HT1080 (cell line): ENCODE data around the gene FNBP1. TPM values are rescaled to one million over a fixed set of nuclear protein-coding genes. Genes with fewer than 3 reads are reported as not detected.

Source experiments
- DNase-seq: peaks from one replicate; pipeline ENCODE4 v3.0.0-alpha.2; 2015; ENCODE audit warnings: low read depth
- total RNA-seq: library from RNA; depleted of rRNA; stranded (reverse); fragments of >200 nt; shearing (Covaris generic); gene quantifications from 2 replicates; pipeline ENCODE4 v1.2.3, GENCODE V29; 2014

The FNBP1 gene
- total RNA-seq, 1 experiment from 2014 or later = 18.4 TPM

DNA sequence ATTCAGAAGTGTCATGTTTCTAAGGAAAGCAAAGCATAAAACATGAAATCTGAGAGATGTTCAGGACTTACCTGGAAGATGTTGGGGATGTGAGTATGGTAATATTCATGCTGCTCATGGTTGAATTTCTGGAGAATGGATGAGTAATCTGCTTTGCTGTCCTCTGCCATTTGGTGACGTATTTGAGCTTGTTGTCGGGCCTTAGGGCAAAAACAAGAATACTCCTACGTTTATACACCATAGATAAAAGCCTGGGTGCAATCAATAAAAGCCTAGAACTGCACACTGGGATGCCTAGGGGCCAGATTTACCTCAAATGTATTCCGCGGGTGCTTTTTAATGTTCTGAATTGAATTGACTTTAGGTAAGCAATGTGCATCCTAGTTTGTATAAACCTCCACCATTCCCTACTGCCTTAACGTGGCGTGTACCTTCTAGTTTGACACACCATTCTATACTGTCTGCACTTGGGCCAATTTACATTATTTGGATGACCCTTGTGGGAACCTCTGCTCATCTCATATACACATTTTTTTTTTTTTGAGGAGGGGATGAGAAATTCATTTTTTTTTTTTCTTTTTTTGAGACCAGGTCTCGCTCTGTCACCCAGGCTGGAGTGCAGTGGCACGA lies 113.4 kb downstream of the FNBP1 start:
- DNase-seq = no peak

- no peak for DNase-seq
These were observed 119.4 kb downstream of the FNBP1 start for GRCh38 chr9:129923589-129923988.

DNA sequence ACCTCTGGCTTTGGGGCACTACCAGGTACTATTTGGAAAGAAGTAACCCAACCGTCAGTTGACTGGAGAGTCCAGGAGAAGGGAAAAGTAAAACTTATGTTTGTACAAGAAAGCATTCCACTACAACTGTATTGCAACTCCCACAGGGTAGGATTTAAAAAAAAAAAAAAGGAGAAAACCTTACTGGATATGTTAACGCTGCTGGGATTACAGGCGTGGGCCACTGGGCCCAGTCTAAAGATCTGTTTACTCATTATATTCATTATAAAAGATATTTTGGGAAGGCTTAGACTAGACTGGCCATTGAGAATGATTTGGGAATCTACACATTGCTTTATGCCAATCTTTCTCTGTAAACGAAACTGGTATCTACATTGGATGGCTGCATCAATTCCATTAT lies 121.1 kb downstream of the FNBP1 start:
- DNase-seq = no peak

GRCh38 chr9:129919841-129920240 lies 123.1 kb downstream of the FNBP1 start:
- DNase-seq = no peak

- DNase-seq = no peak
These were observed 123.7 kb downstream of the FNBP1 start for GRCh38 chr9:129919277-129919676.

DNA sequence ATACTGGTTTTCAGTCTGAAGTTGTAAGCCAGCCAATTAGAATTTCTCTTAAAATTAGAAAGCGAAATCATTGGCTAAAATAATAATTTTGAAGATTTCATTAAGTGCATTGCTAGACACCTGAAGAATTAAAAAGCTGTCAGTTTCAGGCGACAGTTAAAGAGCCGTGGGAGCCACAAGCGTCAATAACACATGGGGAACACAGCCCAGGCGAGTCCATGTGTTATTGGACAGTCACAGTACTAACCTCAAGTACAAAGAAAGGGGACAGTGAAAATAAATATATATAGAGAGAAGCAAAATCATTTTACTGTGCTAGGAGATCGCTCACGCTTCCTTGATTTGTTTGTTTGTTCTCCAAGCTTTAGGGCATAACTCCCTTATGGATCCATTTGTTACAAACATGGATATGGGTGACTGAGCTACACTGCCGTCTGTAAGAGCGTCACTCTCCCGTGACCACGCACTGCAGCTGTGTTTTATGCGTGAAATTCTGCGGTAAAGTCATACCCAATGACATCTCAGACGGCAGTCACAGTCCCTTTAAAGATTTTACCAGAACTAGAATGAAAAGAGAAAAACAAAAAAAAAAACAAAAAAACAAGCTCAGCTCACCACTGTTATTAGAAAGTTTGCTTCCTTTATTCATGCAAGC lies 124.6 kb downstream of the FNBP1 start:
- DNase-seq = no peak

- DNase-seq = no peak
These were observed 126.3 kb downstream of the FNBP1 start for GRCh38 chr9:129916707-129917106.

DNA sequence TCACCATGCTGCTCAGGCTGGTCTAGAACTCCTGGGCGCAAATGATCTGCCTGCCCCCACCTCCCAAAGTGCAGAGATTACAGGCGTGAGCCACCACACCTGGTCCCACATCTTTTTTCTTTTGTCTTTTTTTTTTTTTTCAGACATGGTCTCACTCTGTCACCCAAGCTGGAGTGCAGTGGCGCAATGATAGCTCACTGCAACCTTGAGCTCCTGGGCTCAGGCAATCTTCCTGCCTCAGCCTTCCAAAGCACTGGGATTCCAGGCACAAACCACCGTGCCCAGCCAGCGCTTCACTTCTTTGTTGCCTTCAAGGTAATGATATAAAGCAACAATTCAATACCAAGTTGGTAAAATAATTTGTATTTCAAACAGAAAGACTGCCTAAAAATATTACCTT lies 128.9 kb downstream of the FNBP1 start:
- no peak for DNase-seq

DNA sequence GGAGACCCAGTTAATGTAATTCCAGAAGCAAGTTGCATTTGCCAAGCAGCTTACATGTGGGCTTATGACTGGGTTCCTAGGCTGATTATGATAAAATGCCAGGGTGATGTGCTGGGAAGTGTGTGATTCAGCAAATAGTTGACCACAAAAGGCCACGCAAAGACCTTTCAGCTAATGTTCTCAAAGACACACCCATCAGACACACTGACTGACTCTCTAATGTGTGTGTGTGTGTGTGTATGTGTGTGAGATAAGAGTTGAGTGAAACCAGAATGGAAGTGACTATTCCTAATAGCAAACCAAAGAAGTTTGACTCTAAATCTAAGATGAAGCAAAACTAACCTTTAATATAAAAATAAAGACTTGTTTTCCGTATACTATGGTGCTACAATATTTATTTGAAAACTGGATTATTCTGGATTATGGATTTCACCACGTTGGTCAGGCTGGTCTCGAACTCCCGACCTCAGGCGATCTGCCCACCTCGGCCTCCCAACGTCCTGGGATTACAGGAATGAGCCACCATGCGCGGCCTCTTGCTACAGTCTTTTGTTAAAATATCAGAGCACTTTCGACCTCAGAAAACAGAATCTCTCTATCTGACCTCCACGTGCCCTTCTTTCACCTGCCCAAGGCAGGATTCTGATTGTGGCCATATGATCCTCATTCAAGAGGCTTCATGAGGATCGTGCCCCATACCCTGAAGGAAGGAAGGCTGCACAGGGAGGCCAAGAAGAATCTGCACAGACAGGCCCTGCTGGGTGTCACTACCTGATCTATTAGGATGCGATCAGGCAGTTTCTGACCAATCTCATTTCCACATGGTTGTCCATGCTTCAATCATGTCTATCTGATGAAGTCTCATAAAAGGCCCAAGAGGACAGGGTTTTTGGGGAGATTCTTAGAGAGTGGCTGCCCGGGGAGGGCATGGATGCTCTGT lies 132.1 kb downstream of the FNBP1 start:
- DNase-seq = peak; percentile 99

DNA sequence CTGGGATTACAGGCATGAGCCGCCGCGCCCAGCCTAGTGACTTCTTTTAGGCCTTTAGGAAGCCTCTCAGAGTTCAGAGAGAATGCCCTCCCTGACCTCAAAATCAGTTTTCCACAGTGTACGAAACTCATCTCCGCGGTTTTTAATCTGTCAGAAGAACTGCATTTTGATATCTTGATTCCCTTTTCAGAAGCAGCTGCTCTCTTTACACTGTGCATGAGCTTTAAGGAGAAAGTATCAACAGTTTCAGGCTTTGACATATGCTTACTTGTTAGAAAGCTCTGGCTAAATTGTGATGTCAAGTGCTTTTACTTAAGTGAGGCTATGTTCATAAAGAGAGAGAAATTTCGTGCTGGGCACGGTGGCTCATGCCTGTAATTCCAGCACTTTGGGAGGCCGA lies 133.1 kb downstream of the FNBP1 start:
- DNase-seq = no peak

GRCh38 chr9:129908906-129909305 lies 134.1 kb downstream of the FNBP1 start:
- no peak for DNase-seq

GRCh38 chr9:129907201-129907600 lies 135.8 kb downstream of the FNBP1 start:
- DNase-seq = no peak

DNA sequence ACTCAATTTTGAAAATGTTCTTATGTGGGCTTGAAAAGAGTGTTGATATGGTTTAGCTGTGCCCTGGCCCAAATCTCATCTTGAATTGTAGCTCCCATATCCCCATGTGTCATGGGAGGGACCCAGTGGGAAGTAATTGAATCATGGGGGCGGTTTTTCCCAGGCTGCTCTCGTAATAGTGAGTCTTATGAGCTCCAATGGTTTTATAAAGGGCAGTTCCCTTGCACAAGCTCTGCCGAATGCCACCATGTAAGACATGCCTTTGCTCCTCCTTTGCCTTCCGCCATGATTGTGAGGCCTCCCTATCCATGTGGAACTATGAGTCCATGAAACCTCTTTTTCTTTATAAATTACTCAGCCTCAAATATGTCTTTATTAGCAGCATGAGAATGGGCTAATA lies 136.7 kb downstream of the FNBP1 start:
- no peak for DNase-seq

GRCh38 chr9:129904734-129905133 lies 138.3 kb downstream of the FNBP1 start:
- no peak for DNase-seq

- DNase-seq = no peak
These were observed 140.3 kb downstream of the FNBP1 start for GRCh38 chr9:129902740-129903134.

GRCh38 chr9:129901993-129902739 lies 140.8 kb downstream of the FNBP1 start:
- no peak for DNase-seq

GRCh38 chr9:129900263-129901027 lies 142.5 kb downstream of the FNBP1 start:
- DNase-seq = no peak

DNA sequence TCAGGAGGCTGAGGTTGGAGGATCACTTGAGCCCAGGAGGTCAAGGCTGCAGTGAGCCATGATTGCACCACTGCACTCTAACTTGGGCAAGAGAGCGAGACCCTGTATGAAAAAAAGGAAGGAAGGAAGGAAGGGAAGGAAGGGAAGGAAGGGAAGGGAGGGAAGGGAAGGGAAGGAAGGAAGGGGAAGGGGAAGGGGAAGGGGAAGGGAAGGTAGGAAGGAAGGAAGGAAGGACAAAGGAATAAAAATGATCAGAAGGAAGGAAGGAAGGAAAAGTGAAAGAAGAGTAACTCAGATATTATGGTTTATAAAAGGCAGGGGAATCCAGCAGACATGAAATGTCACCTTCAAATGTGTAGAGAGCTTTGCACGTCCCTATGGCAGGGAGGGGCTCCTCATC lies 143.4 kb downstream of the FNBP1 start:
- no peak for DNase-seq

DNA sequence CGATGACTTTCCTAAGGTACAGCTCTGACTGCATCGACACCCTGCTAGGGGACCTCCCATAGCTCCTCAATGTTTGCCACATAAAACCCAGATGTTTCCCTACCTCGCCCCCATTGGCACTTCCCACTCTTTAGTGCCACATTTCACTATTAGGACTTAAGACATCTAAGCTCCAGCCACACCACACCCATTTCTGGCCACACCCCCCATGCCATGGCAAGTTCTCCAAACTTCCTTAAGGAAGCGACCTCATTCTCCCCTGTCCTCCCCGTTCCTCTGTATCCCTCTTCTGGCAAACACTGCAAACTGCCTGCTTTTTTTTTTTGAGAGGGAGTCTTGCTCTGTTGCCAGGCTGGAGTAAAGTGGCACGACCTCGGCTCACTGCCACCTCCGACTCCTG lies 144.8 kb downstream of the FNBP1 start:
- peak; percentile 35 for DNase-seq

GRCh38 chr9:129897263-129897662 lies 145.7 kb downstream of the FNBP1 start:
- DNase-seq = no peak
